ENCODE results near the gene P4HA3. TPM values are rescaled to one million over a fixed set of nuclear protein-coding genes. Genes with fewer than 3 reads are reported as not detected.

P4HA3 gene
- total RNA-seq, 4 donors from 2014 or later = 1.4 TPM; not detected in 3

DNA sequence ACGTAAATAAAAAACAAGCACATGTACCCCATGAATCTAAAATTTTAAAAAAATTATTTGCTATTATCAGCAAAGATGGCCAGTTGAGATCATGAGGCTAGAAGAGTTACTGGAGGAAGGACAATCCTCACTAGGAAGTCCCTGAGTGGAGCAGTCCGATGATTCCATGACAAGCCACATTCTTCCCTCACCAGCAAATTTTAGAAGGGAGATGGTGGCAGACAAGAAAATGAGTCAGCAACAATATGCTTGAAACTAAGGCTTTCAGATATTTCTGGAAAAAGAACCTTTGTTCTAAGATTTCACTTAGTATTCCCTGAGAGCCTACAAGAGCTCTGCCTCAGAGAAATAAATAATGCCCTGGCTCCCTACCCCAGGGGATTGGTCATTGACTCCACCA lies 34.9 kb downstream of the P4HA3 start:
- H3K4me1 ChIP-seq = no peaks in the 10 kb centered on the region
- no peaks in the 10 kb centered on the region for H3K9me3 ChIP-seq
- TF ChIP-seq POLR2A (IDR thresholded peaks at IDR 0.05) (no peak), EP300 (IDR thresholded peaks at IDR 0.05) (no peak)
- TF ChIP-seq, protein P1, sequence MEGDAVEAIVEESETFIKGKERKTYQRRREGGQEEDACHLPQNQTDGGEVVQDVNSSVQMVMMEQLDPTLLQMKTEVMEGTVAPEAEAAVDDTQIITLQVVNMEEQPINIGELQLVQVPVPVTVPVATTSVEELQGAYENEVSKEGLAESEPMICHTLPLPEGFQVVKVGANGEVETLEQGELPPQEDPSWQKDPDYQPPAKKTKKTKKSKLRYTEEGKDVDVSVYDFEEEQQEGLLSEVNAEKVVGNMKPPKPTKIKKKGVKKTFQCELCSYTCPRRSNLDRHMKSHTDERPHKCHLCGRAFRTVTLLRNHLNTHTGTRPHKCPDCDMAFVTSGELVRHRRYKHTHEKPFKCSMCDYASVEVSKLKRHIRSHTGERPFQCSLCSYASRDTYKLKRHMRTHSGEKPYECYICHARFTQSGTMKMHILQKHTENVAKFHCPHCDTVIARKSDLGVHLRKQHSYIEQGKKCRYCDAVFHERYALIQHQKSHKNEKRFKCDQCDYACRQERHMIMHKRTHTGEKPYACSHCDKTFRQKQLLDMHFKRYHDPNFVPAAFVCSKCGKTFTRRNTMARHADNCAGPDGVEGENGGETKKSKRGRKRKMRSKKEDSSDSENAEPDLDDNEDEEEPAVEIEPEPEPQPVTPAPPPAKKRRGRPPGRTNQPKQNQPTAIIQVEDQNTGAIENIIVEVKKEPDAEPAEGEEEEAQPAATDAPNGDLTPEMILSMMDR (IDR thresholded peaks at IDR 0.05) = no peak
- no peak for DNase-seq (ENCODE audit: low spot score in 2 of 2)
- H3K27ac ChIP-seq = no peak overlapping the region
- no peak overlapping the region for H3K4me3 ChIP-seq
- WGBS, 2 donors = 69 to 80% methylated on average over 2 of the region's 2 CpGs
- H3K27me3 ChIP-seq = no peaks in the 10 kb centered on the region
- H3K36me3 ChIP-seq = no peaks in the 10 kb centered on the region

DNA sequence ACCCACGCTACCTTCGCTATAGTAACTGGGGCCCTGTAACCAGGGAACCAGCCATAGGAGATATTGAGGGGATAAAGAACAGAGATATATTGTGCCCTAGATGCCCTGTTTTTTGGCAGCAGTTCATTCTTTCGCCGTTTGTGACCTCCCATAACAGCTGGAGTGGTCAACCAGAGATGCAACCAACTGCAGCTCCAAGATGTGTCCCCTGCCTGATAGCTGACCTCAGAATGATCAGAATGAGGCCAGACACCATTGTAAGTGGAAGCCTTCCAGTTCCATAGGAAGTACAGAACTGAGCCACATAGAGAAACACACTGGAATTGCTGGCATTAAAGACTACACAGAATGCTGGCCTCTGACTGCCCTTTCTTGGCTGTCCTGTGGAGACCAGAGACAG lies 39.2 kb downstream of the P4HA3 start:
- TF ChIP-seq POLR2A (IDR thresholded peaks at IDR 0.05) (no peak), EP300 (IDR thresholded peaks at IDR 0.05) (no peak)
- TF ChIP-seq, protein P1 (IDR thresholded peaks at IDR 0.05) = no peak
- Histone ChIP-seq H3K36me3 (no peaks in the 10 kb centered on the region), H3K4me1 (no peaks in the 10 kb centered on the region), H3K9me3 (no peaks in the 10 kb centered on the region), H3K27me3 (no peaks in the 10 kb centered on the region), H3K4me3 (no peak overlapping the region), H3K27ac (no peak overlapping the region)
- 74 to 100% methylated on average over 2 to 4 of the region's 4 CpGs for WGBS, 2 donors
- no peak for DNase-seq (ENCODE audit: low spot score in 2 of 2)

DNA sequence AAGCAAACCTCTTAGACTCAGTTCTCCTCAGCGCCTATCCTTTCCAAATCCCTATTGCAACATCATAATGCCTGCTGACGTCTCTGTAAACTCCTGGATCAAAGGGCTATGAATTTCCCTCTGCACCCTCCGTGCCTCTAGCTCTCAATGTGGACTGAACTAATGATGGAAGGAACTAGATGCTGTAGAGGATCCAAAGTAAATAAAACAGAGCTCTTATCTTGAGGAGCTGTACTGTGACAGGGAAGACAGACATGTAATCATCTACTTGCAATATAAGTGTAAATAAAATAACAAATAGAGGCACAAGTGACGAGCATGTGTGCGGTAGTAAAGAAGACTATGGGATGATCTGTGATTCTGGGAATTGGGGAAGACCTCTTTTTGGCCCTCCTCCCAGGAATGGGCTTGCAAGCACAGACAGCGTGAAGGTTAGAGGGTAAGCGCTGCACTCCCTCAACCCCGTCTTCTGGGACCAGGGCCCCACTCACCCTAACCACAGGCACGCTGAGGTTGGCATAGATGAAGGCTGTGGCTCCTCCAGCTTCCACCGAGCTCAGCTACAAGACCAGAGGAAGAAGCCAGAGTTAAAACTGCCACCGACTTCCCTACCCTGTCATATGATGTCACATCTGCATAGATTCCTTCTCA lies 42.2 kb downstream of the P4HA3 start:
- no peak for DNase-seq (ENCODE audit: low spot score in 2 of 2)
- Histone ChIP-seq H3K36me3 (no peaks in the 10 kb centered on the region), H3K27me3 (no peaks in the 10 kb centered on the region), H3K4me3 (no peak overlapping the region), H3K27ac (no peak overlapping the region), H3K9me3 (no peaks in the 10 kb centered on the region), H3K4me1 (no peaks in the 10 kb centered on the region)
- TF ChIP-seq, protein P1 (IDR thresholded peaks at IDR 0.05) = no peak
- no peak for TF ChIP-seq EP300 (IDR thresholded peaks at IDR 0.05)
- TF ChIP-seq POLR2A (IDR thresholded peaks at IDR 0.05) = no peak
- WGBS, 2 donors = 61 to 64% methylated on average over 11 of the region's 11 CpGs

DNA sequence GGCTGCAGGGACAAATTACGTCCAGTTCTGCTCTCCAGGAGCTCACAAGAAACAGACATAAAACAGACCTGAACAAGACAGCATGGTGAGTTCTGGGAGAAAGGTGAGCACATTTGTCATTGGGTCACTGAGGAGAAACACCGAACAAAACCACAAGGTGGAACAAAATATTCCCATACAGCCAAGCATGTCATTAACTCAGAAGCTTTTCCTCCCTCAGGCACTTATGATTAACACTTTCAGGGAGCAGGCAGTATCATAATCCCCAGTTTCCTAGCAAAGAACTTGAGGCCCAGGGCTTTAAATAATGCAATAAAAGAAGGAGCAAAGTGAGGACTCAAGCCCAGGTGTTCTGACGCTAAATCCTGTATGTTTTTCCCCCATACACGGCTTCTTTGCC lies 43.0 kb downstream of the P4HA3 start:
- TF ChIP-seq, protein P1 (IDR thresholded peaks at IDR 0.05) = no peak
- no peak for TF ChIP-seq EP300 (IDR thresholded peaks at IDR 0.05)
- no peak for TF ChIP-seq POLR2A (IDR thresholded peaks at IDR 0.05)
- no peak overlapping the region for H3K27ac ChIP-seq
- no peaks in the 10 kb centered on the region for H3K9me3 ChIP-seq
- DNase-seq (ENCODE audit: low spot score in 2 of 2) = no peak
- 79% methylated on average over 4 of the region's 4 CpGs for WGBS, 2 donors
- no peak overlapping the region for H3K4me3 ChIP-seq
- no peaks in the 10 kb centered on the region for H3K36me3 ChIP-seq
- no peaks in the 10 kb centered on the region for H3K27me3 ChIP-seq
- no peaks in the 10 kb centered on the region for H3K4me1 ChIP-seq

DNA sequence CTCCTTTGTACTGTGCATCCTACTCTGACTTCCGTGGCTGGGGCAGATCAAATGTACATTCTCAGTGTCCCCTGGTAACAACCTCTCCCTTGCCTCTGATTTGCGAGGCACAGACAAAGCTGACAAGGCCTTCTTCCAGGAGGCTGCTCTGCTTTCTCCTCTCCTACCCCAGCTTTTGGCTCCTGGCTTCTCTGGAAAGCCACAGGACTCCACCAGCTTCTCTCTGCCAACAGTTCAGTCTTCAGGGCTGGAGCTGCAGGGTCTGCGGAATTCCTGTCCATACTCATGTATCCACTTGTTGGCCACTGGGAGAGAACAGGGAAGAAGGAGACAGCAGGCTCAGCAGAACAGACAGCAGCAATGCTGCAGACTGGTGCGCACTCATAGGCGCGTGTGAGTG lies 44.4 kb downstream of the P4HA3 start:
- no peaks in the 10 kb centered on the region for H3K9me3 ChIP-seq
- DNase-seq (ENCODE audit: low spot score in 2 of 2) = no peak
- H3K36me3 ChIP-seq = no peaks in the 10 kb centered on the region
- WGBS, 2 donors = 82 to 86% methylated on average over 6 of the region's 6 CpGs
- no peaks in the 10 kb centered on the region for H3K27me3 ChIP-seq
- H3K4me1 ChIP-seq = no peaks in the 10 kb centered on the region
- TF ChIP-seq, protein P1 (IDR thresholded peaks at IDR 0.05) = no peak
- no peak for TF ChIP-seq EP300 (IDR thresholded peaks at IDR 0.05)
- TF ChIP-seq POLR2A (IDR thresholded peaks at IDR 0.05) = no peak
- no peak overlapping the region for H3K27ac ChIP-seq
- H3K4me3 ChIP-seq = no peak overlapping the region
